ENCODE measurements around the gene C10orf71.

Gene C10orf71

GRCh38 chr10:49298983-49299815 is at the start of gene C10orf71:
Gene C10orf71, plus strand, starts transcription at chr10:49299170. Its CDS starts 23,376 bp downstream, at chr10:49322546.
- H3K4me3 ChIP-seq (ENCODE audit: low read length): no peak within 1 kb of the TSS
- H3K4me1 ChIP-seq (ENCODE audit: control insufficient read depth, insufficient read depth, low read length): peaks cover 8% of the 10 kb centered on the region
- no peak for DNase-seq (ENCODE audit: low read depth)
- no peak within 1 kb of the TSS for H3K9ac ChIP-seq (ENCODE audit: low read length)
- peaks cover 35% of the 10 kb centered on the region for H3K27me3 ChIP-seq (replicated peaks; ENCODE audit: control insufficient read depth, insufficient read depth, low read length)
- no peaks in the 10 kb centered on the region for H3K36me3 ChIP-seq (ENCODE audit: control insufficient read depth, insufficient read depth, low read length, severe bottlenecking)
- H3K9me3 ChIP-seq (ENCODE audit: control insufficient read depth, low read length): no peaks in the 10 kb centered on the region

DNA sequence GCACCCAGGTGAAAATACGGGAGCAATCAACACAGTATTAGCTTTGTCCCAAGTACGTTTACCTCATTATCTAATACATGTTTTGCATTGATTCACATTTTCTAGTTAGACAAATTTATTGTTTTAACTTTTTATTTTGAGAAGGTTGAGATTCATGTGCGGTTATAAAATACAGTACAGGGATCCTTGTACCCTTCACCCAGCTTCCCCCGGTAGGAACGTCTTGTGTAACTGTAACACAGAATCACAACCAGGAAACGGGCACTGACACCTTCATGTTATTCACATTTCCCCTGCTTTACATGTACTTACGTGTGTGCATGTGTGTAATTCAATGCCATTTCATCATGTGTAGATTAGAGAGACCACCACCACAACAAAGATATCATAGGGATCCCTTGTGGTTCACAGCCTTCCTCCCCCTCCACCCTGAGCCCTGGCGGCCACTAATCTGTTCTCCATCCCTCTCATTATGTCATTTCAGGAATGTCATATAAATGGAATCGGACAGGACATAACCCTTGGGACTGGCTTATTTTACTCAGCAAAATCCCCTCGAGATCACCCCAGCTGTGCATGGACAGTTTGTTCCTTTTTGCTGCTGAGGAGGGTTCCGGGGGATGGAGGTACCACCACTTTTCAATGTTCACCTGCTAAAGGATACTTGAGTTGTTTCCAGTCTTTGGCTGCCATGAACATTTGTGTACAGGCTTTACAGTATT is 46.5 kb upstream of the C10orf71 start:
- Histone ChIP-seq H3K9ac (ENCODE audit: low read length) (no peak overlapping the region), H3K4me3 (ENCODE audit: low read length) (no peak overlapping the region), H3K27me3 (replicated peaks; ENCODE audit: control insufficient read depth, insufficient read depth, low read length) (peaks cover 28% of the 10 kb centered on the region), H3K9me3 (ENCODE audit: control insufficient read depth, low read length) (no peaks in the 10 kb centered on the region), H3K4me1 (ENCODE audit: control insufficient read depth, insufficient read depth, low read length) (no peaks in the 10 kb centered on the region), H3K36me3 (ENCODE audit: control insufficient read depth, insufficient read depth, low read length, severe bottlenecking) (no peaks in the 10 kb centered on the region)
- no peak for DNase-seq (ENCODE audit: low read depth)

GRCh38 chr10:49253340-49253906 is 45.5 kb upstream of the C10orf71 start:
- H3K9me3 ChIP-seq (ENCODE audit: control insufficient read depth, low read length): peaks cover 3% of the 10 kb centered on the region
- H3K4me3 ChIP-seq (ENCODE audit: low read length): no peak overlapping the region
- no peaks in the 10 kb centered on the region for H3K4me1 ChIP-seq (ENCODE audit: control insufficient read depth, insufficient read depth, low read length)
- H3K36me3 ChIP-seq (ENCODE audit: control insufficient read depth, insufficient read depth, low read length, severe bottlenecking): no peaks in the 10 kb centered on the region
- no peak overlapping the region for H3K9ac ChIP-seq (ENCODE audit: low read length)
- no peak for DNase-seq (ENCODE audit: low read depth)
- H3K27me3 ChIP-seq (replicated peaks; ENCODE audit: control insufficient read depth, insufficient read depth, low read length): peaks cover 31% of the 10 kb centered on the region

- Histone ChIP-seq H3K36me3 (ENCODE audit: control insufficient read depth, insufficient read depth, low read length, severe bottlenecking) (no peaks in the 10 kb centered on the region), H3K4me3 (ENCODE audit: low read length) (no peak overlapping the region), H3K4me1 (ENCODE audit: control insufficient read depth, insufficient read depth, low read length) (no peaks in the 10 kb centered on the region), H3K27me3 (replicated peaks; ENCODE audit: control insufficient read depth, insufficient read depth, low read length) (peaks cover 31% of the 10 kb centered on the region), H3K9ac (ENCODE audit: low read length) (no peak overlapping the region), H3K9me3 (ENCODE audit: control insufficient read depth, low read length) (peaks cover 6% of the 10 kb centered on the region)
- DNase-seq (ENCODE audit: low read depth): no peak
Observed at GRCh38 chr10:49254150-49254549, 44.8 kb upstream of the C10orf71 start.

- peaks cover 6% of the 10 kb centered on the region for H3K9me3 ChIP-seq (ENCODE audit: control insufficient read depth, low read length)
- DNase-seq (ENCODE audit: low read depth): no peak
- peaks cover 31% of the 10 kb centered on the region for H3K27me3 ChIP-seq (replicated peaks; ENCODE audit: control insufficient read depth, insufficient read depth, low read length)
- H3K4me3 ChIP-seq (ENCODE audit: low read length): no peak overlapping the region
- no peaks in the 10 kb centered on the region for H3K36me3 ChIP-seq (ENCODE audit: control insufficient read depth, insufficient read depth, low read length, severe bottlenecking)
- no peak overlapping the region for H3K9ac ChIP-seq (ENCODE audit: low read length)
- H3K4me1 ChIP-seq (ENCODE audit: control insufficient read depth, insufficient read depth, low read length): no peaks in the 10 kb centered on the region
Observed at GRCh38 chr10:49254556-49255318, 44.2 kb upstream of the C10orf71 start.

DNA sequence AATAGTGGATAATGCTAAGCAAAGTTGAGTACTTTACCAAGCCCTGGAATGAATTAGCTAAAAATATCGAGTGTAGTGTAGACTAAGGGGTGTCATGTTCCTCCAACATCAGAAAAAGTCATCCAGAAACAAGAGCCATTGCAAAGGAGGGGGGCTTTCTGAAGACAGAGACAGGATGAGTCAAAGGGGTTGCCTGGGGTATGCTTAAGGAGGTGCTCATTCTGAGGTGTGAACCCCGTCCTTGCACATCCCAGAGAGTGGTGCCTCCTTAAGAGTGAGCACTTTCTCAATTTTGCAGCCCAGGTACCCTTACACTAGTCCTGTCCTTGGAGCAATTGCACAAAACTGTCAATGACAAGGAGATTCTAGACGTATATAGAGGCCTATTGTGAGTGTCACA is 43.1 kb upstream of the C10orf71 start:
- Histone ChIP-seq H3K4me1 (ENCODE audit: control insufficient read depth, insufficient read depth, low read length) (no peaks in the 10 kb centered on the region), H3K4me3 (ENCODE audit: low read length) (no peak overlapping the region), H3K9me3 (ENCODE audit: control insufficient read depth, low read length) (peaks cover 6% of the 10 kb centered on the region), H3K36me3 (ENCODE audit: control insufficient read depth, insufficient read depth, low read length, severe bottlenecking) (no peaks in the 10 kb centered on the region), H3K9ac (ENCODE audit: low read length) (no peak overlapping the region), H3K27me3 (replicated peaks; ENCODE audit: control insufficient read depth, insufficient read depth, low read length) (peaks cover 31% of the 10 kb centered on the region)
- no peak for DNase-seq (ENCODE audit: low read depth)

DNA sequence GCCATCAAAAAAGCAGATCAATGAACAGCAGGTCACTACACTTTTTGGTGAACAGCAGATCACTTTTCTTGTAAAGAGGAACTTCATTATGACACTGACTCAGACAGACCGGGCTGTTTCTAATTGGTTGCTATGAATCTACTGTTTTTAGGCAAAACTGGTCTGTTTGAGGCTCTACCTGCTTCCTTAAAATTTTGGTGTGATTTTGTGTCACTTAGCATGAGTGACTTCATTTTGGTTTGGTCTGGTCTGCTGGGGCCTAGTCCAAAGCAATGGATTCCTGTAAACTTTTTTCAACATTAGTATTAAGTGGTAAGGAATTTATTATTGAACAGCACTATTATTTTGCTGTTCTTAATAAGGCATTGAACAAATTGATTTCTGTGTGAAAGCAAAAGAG is 41.8 kb upstream of the C10orf71 start:
- H3K27me3 ChIP-seq (replicated peaks; ENCODE audit: control insufficient read depth, insufficient read depth, low read length): peaks cover 35% of the 10 kb centered on the region

GRCh38 chr10:49257626-49258349 is 41.2 kb upstream of the C10orf71 start:
- DNase-seq (ENCODE audit: low read depth): no peak
- Histone ChIP-seq H3K27me3 (replicated peaks; ENCODE audit: control insufficient read depth, insufficient read depth, low read length) (peaks cover 35% of the 10 kb centered on the region), H3K9me3 (ENCODE audit: control insufficient read depth, low read length) (peaks cover 6% of the 10 kb centered on the region), H3K9ac (ENCODE audit: low read length) (no peak overlapping the region), H3K4me3 (ENCODE audit: low read length) (no peak overlapping the region), H3K36me3 (ENCODE audit: control insufficient read depth, insufficient read depth, low read length, severe bottlenecking) (no peaks in the 10 kb centered on the region), H3K4me1 (ENCODE audit: control insufficient read depth, insufficient read depth, low read length) (no peaks in the 10 kb centered on the region)

More for the DNA sequence above, 41.8 kb upstream of the C10orf71 start:
- Histone ChIP-seq H3K9ac (ENCODE audit: low read length) (no peak overlapping the region), H3K4me1 (ENCODE audit: control insufficient read depth, insufficient read depth, low read length) (no peaks in the 10 kb centered on the region), H3K4me3 (ENCODE audit: low read length) (no peak overlapping the region), H3K9me3 (ENCODE audit: control insufficient read depth, low read length) (peaks cover 6% of the 10 kb centered on the region), H3K36me3 (ENCODE audit: control insufficient read depth, insufficient read depth, low read length, severe bottlenecking) (no peaks in the 10 kb centered on the region)
- no peak for DNase-seq (ENCODE audit: low read depth)

GRCh38 chr10:49258350-49258683 is 40.7 kb upstream of the C10orf71 start:
- Histone ChIP-seq H3K4me3 (ENCODE audit: low read length) (no peak overlapping the region), H3K27me3 (replicated peaks; ENCODE audit: control insufficient read depth, insufficient read depth, low read length) (peaks cover 35% of the 10 kb centered on the region), H3K9me3 (ENCODE audit: control insufficient read depth, low read length) (peaks cover 6% of the 10 kb centered on the region), H3K4me1 (ENCODE audit: control insufficient read depth, insufficient read depth, low read length) (no peaks in the 10 kb centered on the region), H3K36me3 (ENCODE audit: control insufficient read depth, insufficient read depth, low read length, severe bottlenecking) (no peaks in the 10 kb centered on the region), H3K9ac (ENCODE audit: low read length) (no peak overlapping the region)
- no peak for DNase-seq (ENCODE audit: low read depth)

- H3K36me3 ChIP-seq (ENCODE audit: control insufficient read depth, insufficient read depth, low read length, severe bottlenecking): no peaks in the 10 kb centered on the region
- no peak overlapping the region for H3K4me3 ChIP-seq (ENCODE audit: low read length)
- no peaks in the 10 kb centered on the region for H3K4me1 ChIP-seq (ENCODE audit: control insufficient read depth, insufficient read depth, low read length)
- H3K9ac ChIP-seq (ENCODE audit: low read length): no peak overlapping the region
- H3K9me3 ChIP-seq (ENCODE audit: control insufficient read depth, low read length): peaks cover 13% of the 10 kb centered on the region
- H3K27me3 ChIP-seq (replicated peaks; ENCODE audit: control insufficient read depth, insufficient read depth, low read length): peaks cover 13% of the 10 kb centered on the region
- no peak for DNase-seq (ENCODE audit: low read depth)
Observed at GRCh38 chr10:49260644-49261296, 38.2 kb upstream of the C10orf71 start.

All from adipocyte (in vitro differentiated cells).